Hepatocyte (in vitro differentiated cells): ENCODE results near the gene RPN2.

Source experiments
- EZH2 ChIP-seq: fragments of 200-600 bp; sonication (generic); IDR thresholded peaks from 2 replicates; pipeline ENCODE4 v1.6.1; 2016; ENCODE audit warnings: antibody characterized with exemption, mild to moderate bottlenecking, borderline replicate concordance
- EZH2phosphoT487 ChIP-seq: fragments of 200-600 bp; sonication (generic); IDR thresholded peaks from one replicate; pipeline ENCODE4 v1.6.1; 2018; ENCODE audit warnings: antibody characterized with exemption, mild to moderate bottlenecking, low read depth, moderate library complexity; ENCODE audit not compliant: unreplicated experiment, severe bottlenecking
- TF ChIP-seq, protein P1 (sequence below): fragments of 200-600 bp; sonication (generic); IDR thresholded peaks from 2 replicates; pipeline ENCODE4 v1.5.1; 2016; ENCODE audit warnings: antibody characterized with exemption, mild to moderate bottlenecking; ENCODE audit not compliant: poor library complexity

DNA sequence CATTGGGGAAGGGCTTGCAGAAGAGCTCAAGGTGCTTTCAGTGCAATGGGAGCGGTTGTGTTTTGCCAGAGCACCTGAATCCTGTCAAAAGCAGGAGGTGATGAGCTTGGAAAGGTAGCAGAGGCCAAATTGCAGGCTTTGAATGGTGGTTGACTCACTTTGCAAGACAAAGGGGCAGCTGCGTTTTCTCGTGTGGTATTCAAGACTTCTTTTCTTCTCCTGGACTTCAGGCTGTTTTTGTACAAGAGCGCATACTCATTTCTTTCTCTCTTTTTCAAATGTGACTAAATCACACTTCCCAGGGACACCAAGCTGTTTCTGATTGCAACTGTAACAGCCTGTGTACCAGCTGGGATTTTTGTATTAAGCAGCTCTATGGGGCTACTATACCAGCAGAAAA is 50.2 kb downstream of the RPN2 start:
- TF ChIP-seq EZH2 (no peak), EZH2phosphoT487 (no peak)
- TF ChIP-seq, protein P1, sequence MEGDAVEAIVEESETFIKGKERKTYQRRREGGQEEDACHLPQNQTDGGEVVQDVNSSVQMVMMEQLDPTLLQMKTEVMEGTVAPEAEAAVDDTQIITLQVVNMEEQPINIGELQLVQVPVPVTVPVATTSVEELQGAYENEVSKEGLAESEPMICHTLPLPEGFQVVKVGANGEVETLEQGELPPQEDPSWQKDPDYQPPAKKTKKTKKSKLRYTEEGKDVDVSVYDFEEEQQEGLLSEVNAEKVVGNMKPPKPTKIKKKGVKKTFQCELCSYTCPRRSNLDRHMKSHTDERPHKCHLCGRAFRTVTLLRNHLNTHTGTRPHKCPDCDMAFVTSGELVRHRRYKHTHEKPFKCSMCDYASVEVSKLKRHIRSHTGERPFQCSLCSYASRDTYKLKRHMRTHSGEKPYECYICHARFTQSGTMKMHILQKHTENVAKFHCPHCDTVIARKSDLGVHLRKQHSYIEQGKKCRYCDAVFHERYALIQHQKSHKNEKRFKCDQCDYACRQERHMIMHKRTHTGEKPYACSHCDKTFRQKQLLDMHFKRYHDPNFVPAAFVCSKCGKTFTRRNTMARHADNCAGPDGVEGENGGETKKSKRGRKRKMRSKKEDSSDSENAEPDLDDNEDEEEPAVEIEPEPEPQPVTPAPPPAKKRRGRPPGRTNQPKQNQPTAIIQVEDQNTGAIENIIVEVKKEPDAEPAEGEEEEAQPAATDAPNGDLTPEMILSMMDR, result no peak
